Mucosa of descending colon (tissue), 3 donors: Measurements from ENCODE around the gene USP31. TPM values are rescaled to one million over a fixed set of nuclear protein-coding genes. Genes with fewer than 3 reads are reported as not detected.

Experiments used
- ATAC-seq: fragments of 200-7000 bp; cut with Tn5 transposase; one replicate; pipeline ENCODE4 v1.9.1; 2020; ENCODE audit warnings: mild to moderate bottlenecking, moderate library complexity
- DNase-seq, 3 donors: peaks; one replicate each; pipeline ENCODE4 v3.0.0-alpha.2; 2020
- H3K36me3 ChIP-seq: fragments of 200-600 bp; one replicate; pipeline ENCODE4 v1.8.0; 2021; ENCODE audit warnings: low read depth, mild to moderate bottlenecking
- H3K4me1 ChIP-seq: fragments of 200-600 bp; one replicate; pipeline ENCODE4 v1.8.0; 2021; ENCODE audit warnings: low read depth, mild to moderate bottlenecking
- H3K4me3 ChIP-seq: fragments of 200-600 bp; one replicate; pipeline ENCODE4 v1.8.0; 2021; ENCODE audit warnings: mild to moderate bottlenecking
- H3K9me3 ChIP-seq: fragments of 200-600 bp; one replicate; pipeline ENCODE4 v1.8.0; 2021; ENCODE audit warnings: mild to moderate bottlenecking
- intact Hi-C, 2 donors: fragments of 100-400 bp; cut with DNase I in 1 of 2; cut with micrococcal nuclease in 1 of 2; formaldehyde crosslinking; loops; one replicate each; pipeline versions ENCODE4 v1.11.0 to v1.11.1; 2022; cut with DNase I, micrococcal nuclease
- total RNA-seq, 3 donors: library from RNA; stranded (reverse); fragmentation: NEBNext Ultra II Directional in 2 of 3; extraction: Animal tissue kit (Norgen Biotek cat#: 25700) in 2 of 3; gene quantifications; one replicate each; pipeline versions ENCODE4 v1.2.1 to v1.2.4, GENCODE V29; 2021 to 2023
- TF ChIP-seq, protein P1 (sequence below): fragments of 200-600 bp; IDR thresholded peaks from one replicate; pipeline ENCODE4 v1.8.0; 2022; ENCODE audit warnings: antibody characterized with exemption, mild to moderate bottlenecking
- donor health status: DM: no; HTN: no; CAD: no; lungs with moderate emphysema.
- donor health status: DM: no; HTN: no; CAD: no.
- donor health status: DM: no; HTN: yes; CAD: no.

The USP31 gene
- total RNA-seq, 3 donors from 2014 or later = 6.5 to 15.1 (median 7.7) TPM

DNA sequence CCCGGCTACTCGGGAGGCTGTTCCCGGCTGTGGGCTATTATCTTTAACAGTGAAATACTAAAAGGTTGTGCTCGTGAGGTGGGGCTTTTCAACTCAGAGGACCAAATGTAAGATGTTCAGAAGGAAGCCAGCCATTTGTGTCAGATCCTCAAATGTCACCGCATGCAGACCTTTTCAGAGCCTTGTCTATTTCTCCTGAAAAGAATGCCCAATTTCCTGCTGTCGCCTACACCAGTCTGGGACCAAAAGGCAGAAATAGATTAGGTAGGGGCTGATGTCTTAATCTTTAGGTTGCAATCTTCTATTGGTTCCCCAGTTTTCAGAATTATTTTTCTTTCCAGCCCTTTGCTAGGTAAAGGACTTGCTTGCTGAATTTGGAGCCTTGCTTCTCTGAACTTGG lies 8.9 kb upstream of the USP31 start:
- Histone ChIP-seq H3K36me3 (no peaks in the 10 kb centered on the region), H3K4me3 (no peak overlapping the region), H3K9me3 (no peaks in the 10 kb centered on the region), H3K4me1 (no peaks in the 10 kb centered on the region)
- no peak for ATAC-seq
- intact Hi-C loops = no loop called here
- no peak for DNase-seq
- TF ChIP-seq, protein P1, sequence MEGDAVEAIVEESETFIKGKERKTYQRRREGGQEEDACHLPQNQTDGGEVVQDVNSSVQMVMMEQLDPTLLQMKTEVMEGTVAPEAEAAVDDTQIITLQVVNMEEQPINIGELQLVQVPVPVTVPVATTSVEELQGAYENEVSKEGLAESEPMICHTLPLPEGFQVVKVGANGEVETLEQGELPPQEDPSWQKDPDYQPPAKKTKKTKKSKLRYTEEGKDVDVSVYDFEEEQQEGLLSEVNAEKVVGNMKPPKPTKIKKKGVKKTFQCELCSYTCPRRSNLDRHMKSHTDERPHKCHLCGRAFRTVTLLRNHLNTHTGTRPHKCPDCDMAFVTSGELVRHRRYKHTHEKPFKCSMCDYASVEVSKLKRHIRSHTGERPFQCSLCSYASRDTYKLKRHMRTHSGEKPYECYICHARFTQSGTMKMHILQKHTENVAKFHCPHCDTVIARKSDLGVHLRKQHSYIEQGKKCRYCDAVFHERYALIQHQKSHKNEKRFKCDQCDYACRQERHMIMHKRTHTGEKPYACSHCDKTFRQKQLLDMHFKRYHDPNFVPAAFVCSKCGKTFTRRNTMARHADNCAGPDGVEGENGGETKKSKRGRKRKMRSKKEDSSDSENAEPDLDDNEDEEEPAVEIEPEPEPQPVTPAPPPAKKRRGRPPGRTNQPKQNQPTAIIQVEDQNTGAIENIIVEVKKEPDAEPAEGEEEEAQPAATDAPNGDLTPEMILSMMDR = no peak

DNA sequence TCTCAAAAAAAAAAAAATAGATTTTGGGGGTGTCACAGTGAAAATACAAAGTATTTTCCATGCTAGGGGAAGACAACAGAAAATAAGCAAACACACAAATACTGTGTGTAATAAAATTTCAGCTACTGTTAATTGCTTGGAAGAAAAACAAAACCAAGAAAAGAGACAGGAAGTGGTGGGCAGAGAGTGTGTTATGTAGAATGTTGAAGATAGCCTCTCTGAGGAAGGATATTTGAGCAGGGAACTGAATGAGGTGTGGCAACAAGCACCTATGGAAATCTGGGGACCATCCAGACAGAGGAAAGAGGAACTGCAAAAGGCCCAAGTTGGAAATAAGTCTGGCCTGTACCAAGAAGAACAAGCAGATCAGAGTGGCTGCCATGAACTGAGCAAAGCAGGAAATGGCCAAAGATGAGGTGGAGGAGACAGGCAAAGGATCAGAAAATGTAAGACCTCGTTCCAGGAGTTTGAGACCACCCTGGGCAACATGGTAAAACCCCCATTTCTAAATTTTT lies 7.8 kb upstream of the USP31 start:
- intact Hi-C loops = no loop called here
- TF ChIP-seq, protein P1 = no peak
- H3K4me3 ChIP-seq = no peak overlapping the region
- DNase-seq (no peak), ATAC-seq (no peak)
- no peaks in the 10 kb centered on the region for H3K9me3 ChIP-seq
- no peaks in the 10 kb centered on the region for H3K36me3 ChIP-seq
- H3K4me1 ChIP-seq = no peaks in the 10 kb centered on the region

DNA sequence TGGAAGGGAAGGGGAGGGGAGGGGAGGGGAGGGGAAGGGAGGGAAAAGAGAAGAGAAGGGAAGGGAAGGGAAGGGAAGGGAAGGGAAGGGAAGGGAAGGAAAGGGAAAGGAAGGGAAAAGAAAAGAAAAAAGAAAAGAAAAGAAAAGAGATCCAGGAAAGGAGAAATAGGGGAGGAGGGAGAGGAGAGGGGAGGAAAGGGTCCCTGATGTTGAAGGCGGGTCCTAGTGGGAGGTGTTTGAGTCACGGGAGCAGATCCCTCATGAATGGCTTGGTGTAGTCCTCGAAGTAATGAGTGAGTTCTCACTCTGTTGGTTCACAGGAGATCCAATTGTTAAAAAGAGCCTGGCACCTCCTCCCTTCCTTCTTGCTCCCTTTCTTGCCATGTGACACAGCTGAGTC lies 6.9 kb upstream of the USP31 start:
- H3K36me3 ChIP-seq = no peaks in the 10 kb centered on the region
- H3K4me3 ChIP-seq = no peak overlapping the region
- intact Hi-C loops = no loop called here
- ATAC-seq = no peak
- TF ChIP-seq, protein P1 = no peak
- no peaks in the 10 kb centered on the region for H3K4me1 ChIP-seq
- H3K9me3 ChIP-seq = no peaks in the 10 kb centered on the region
- no peak for DNase-seq

DNA sequence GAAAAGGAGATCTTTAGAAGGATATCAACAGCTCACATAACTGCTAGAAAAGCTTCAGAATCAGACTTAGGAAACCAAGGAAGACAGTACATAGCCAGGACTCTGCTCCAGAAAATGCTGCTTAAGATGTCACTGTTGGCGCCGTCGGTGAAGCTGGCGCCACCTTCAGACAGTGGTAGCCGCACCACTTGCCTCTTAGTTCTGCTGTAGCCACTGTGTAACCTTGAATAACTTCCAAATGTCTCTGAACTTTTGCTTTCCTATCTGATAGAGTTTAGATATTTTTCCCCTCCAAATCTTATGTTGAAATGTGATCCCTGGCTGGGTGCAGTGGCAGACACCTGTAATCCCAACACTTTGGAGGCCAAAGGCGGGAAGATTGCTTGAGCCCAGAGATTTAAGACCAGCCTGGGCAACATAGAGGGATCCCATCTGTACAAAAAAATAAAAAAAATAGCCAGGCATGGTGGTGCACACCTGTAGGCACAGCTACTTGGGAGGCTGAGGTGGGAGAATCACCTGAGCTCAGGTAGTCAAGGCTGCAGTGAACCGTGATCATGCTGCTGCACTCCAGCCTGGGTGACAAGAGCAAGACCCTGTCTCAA lies 6.3 kb upstream of the USP31 start:
- intact Hi-C loops = no loop called here
- peak; percentile 70 for ATAC-seq
- no peaks in the 10 kb centered on the region for H3K9me3 ChIP-seq
- no peak overlapping the region for H3K4me3 ChIP-seq
- no peaks in the 10 kb centered on the region for H3K4me1 ChIP-seq
- H3K36me3 ChIP-seq = no peaks in the 10 kb centered on the region
- TF ChIP-seq, protein P1 = no peak
- DNase-seq = peak in 2 of 3 donors; percentile 40 to 41

DNA sequence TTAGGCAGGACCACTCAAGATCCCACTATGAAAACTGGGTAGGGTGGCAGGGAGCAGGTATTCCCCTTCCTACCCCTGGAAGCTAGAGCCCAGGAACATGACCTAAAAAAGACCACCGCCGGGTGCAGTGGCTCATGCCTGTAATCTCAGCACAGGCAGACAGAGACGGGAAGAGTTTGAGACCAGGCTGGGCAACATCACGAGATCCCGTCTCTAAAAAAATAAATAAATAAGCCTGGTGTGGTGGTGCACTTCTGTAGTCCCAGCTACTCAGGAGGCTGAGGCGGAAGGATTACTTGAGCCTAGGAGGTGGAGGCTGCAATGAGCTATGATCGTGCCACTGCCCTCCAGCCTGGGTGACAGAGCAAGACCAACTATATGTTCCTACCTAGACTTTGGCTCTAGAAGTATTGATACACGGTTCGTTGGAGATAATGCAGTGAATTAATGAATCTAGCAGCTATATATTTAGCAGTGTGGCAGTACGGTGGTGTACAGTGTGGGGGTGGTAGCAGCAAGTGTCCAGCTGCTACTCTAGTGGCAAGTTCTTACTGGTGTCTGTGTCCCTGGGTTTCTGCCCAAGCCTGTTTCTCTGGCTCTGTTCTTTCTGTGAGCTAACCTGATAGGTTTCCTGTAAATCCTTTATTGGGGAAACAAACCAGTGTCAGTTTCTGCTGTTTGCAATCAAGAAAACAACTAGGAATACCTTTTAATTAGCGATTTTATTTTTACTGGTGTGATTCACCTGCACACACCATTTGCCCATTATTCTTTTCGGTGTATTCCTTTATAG lies 3.3 kb upstream of the USP31 start:
- Histone ChIP-seq H3K36me3 (no peaks in the 10 kb centered on the region), H3K9me3 (no peaks in the 10 kb centered on the region), H3K4me3 (no peak overlapping the region), H3K4me1 (peaks cover 6% of the 10 kb centered on the region)
- no peak for DNase-seq
- TF ChIP-seq, protein P1 = no peak
- no peak for ATAC-seq
- intact Hi-C loops = no loop called here
